ENCODE data around the gene SSBP3. TPM values are rescaled to one million over a fixed set of nuclear protein-coding genes. Genes with fewer than 3 reads are reported as not detected.
A peak's percentile ranks its signal among the peaks of the same experiment; 100 is the strongest.

SSBP3 gene
- total and polyA plus RNA-seq, 9 of the 15 experiments (the other 6 are each of a cell fraction or from before 2014, with no cell fraction given), result 8.7 to 108 (median 33.8) TPM

- TF ChIP-seq, protein P1, sequence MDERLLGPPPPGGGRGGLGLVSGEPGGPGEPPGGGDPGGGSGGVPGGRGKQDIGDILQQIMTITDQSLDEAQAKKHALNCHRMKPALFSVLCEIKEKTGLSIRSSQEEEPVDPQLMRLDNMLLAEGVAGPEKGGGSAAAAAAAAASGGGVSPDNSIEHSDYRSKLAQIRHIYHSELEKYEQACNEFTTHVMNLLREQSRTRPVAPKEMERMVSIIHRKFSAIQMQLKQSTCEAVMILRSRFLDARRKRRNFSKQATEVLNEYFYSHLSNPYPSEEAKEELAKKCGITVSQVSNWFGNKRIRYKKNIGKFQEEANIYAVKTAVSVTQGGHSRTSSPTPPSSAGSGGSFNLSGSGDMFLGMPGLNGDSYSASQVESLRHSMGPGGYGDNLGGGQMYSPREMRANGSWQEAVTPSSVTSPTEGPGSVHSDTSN (CRISPR knock-in tag; IDR thresholded peaks at IDR 0.05; ENCODE audit: low read depth), result no peak
- TF ChIP-seq, protein P1 (tag; conservative IDR thresholded peaks at IDR 0.05; ENCODE audit: low read depth), result no peak
- no peak for TF ChIP-seq ZNF398 (CRISPR knock-in tag; IDR thresholded peaks at IDR 0.05)
Measured at GRCh38 chr1:54260810-54261209, 145.4 kb downstream of the SSBP3 start (continued).

DNA sequence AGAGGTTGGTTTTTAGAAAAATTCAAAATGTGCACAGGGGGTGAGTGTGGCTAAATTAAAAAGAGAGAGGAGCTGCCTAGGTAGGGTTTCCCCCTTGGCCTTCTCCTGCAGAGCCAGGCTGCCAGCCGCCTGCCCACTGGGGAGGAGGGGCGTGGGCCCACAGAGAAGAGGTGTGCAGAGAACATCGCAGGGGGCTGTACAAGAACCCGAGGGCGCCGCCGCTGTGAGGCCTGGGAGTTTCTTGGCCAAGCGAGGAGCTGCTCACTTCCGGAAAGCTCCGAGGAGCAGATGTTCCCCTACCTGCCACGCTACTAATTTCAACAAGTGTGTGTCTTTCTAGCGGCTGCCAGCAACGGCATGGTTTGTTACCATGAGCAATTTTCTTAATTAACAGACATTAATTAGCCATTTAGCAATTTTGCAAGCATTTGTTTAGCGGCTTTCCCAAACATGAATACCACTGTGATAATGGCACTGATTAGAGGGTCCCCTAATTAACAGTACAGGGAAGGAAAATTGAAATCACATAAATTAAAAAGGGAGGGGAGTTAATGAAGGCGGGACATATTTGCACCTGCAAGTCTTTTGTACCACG, 146.6 kb downstream of the SSBP3 start:
- Histone ChIP-seq H3K4me3 (no peak overlapping the region), H3K9ac (ENCODE audit: insufficient read depth in 1 of 2, low read depth in 2 of 2, low read length in 2 of 2) (no peak overlapping the region), H3K4me1 (replicated peaks in 1 of 2; ENCODE audit: control insufficient read depth in 2 of 2, insufficient read depth in 2 of 2, low read length in 2 of 2) (peaks cover 0 to 6% of the 10 kb centered on the region in 2 experiments; a peak in 1 of 5 replicates), H3K9me3 (replicated peaks; ENCODE audit: control insufficient read depth, insufficient read depth, low read depth, low read length) (no peaks in the 10 kb centered on the region), H3K27ac (ENCODE audit: extremely low read depth, low read depth, low read length) (no peak overlapping the region), H4K20me1 (replicated peaks; ENCODE audit: control insufficient read depth, insufficient read depth, low read length) (peaks cover 12% of the 10 kb centered on the region; the same call in 1 of the 2 replicates), H3K79me2 (ENCODE audit: control insufficient read depth, insufficient read depth, low read length) (0 out of 3 replicates have a peak, but pooled peaks cover 2% of the 10 kb centered on the region), H3K4me2 (ENCODE audit: insufficient read depth, low read length) (no peak overlapping the region), H3K27me3 (ENCODE audit: control insufficient read depth in 2 of 2, insufficient read depth in 2 of 2, low read length in 2 of 2) (no peaks in the 10 kb centered on the region), H3K9me1 (ENCODE audit: control insufficient read depth, insufficient read depth, low read length) (no peaks in the 10 kb centered on the region), H2AFZ (ENCODE audit: low read depth, low read length) (no peak overlapping the region), H3K36me3 (ENCODE audit: control insufficient read depth, insufficient read depth, low read length) (peaks cover 26% of the 10 kb centered on the region; the same call in 2 of the 3 replicates)
- no TSS peak for BruUV-seq (replicated peaks)
- ATAC-seq, result no peak
- in situ Hi-C loops (cut with MboI), result no loop called here
- intact Hi-C loops (cut with micrococcal nuclease), result no loop called here
- FAIRE-seq, result no peak
- WGBS (ENCODE audit: insufficient coverage, low coverage, missing lambda C conversion rate), result 93% methylated on average over 16 of the region's 16 CpGs
- CTCF ChIA-PET (ENCODE audit: low intra/inter-chr PET ratio), result no interaction called here
- no peak for TF ChIP-seq HIVEP1 (CRISPR knock-in tag; IDR thresholded peaks at IDR 0.05)
- TF ChIP-seq RBM22 (IDR thresholded peaks at IDR 0.05; ENCODE audit: low read depth, low read length, poor library complexity, severe bottlenecking), result peak; percentile 75
- POLR2A ChIA-PET, result interaction anchor here (0.6 kb wide), 1 partner anchor 9 kb away, joined by 3 read pairs; no protein-coding TSS in a partner anchor
- no peak for DNase-seq (ENCODE audit: extremely low read depth in 1 of 4, low spot score in 3 of 4)
